HepG2 (cell line): Measurements from ENCODE around the gene ZNF780B. TPM values are rescaled to one million over a fixed set of nuclear protein-coding genes. Genes with fewer than 3 reads are reported as not detected.
A peak's percentile ranks its signal among the peaks of the same experiment; 100 is the strongest.

ENCODE experiments used
- CBX2 ChIP-seq, 2 experiments: fragments of 200-600 bp in 1 of 2; sonication (generic); formaldehyde crosslinking in 1 of 2; IDR thresholded peaks; 2 replicates each; pipeline versions ENCODE4 v1.7.0 to v1.8.1; 2018 to 2022; ENCODE audit warnings: low read depth in 2 of 2, low read length in 1 of 2, mild to moderate bottlenecking in 1 of 2, missing genetic modification reagents in 1 of 2
- FOXA1 ChIP-seq, 2 experiments: fragments of 450-650 bp in 1 of 2; sonication (generic) in 1 of 2; formaldehyde crosslinking in 1 of 2; IDR thresholded peaks; 2 replicates each; pipeline versions ENCODE4 v1.4.0 to v1.6.1; 2016 to 2020; ENCODE audit warnings: missing genetic modification reagents in 1 of 2
- HHEX ChIP-seq: IDR thresholded peaks from 2 replicates; pipeline ENCODE4 v1.6.1; 2016; ENCODE audit warnings: control low read depth
- KDM2A ChIP-seq: sonication (generic); formaldehyde crosslinking; IDR thresholded peaks from 2 replicates; pipeline ENCODE4 v1.4.0; 2020; ENCODE audit warnings: low read depth, missing genetic modification reagents, borderline replicate concordance
- KLF13 ChIP-seq: sonication (generic); formaldehyde crosslinking; IDR thresholded peaks from 2 replicates; pipeline ENCODE4 v1.4.0; 2020; ENCODE audit warnings: mild to moderate bottlenecking, missing genetic modification reagents
- MTA1 ChIP-seq: sonication (generic); formaldehyde crosslinking; IDR thresholded peaks from 2 replicates; pipeline ENCODE4 v1.4.0; 2020; ENCODE audit warnings: missing genetic modification reagents, mild to moderate bottlenecking, borderline replicate concordance
- MXD1 ChIP-seq: sonication (generic); formaldehyde crosslinking; IDR thresholded peaks from 2 replicates; pipeline ENCODE4 v1.4.0; 2020; ENCODE audit warnings: mild to moderate bottlenecking, missing genetic modification reagents
- NR2F2 ChIP-seq: IDR thresholded peaks from 2 replicates; pipeline ENCODE4 v1.6.1; 2012; ENCODE audit warnings: low read depth, inconsistent platforms, borderline replicate concordance
- PATZ1 ChIP-seq: sonication (generic); formaldehyde crosslinking; IDR thresholded peaks from 2 replicates; pipeline ENCODE4 v1.4.0; 2020; ENCODE audit warnings: missing genetic modification reagents
- PBX3 ChIP-seq: sonication (generic); formaldehyde crosslinking; IDR thresholded peaks from 2 replicates; pipeline ENCODE4 v1.8.1; 2023; ENCODE audit warnings: missing genetic modification reagents, inconsistent platforms, borderline replicate concordance
- PHF5A ChIP-seq: IDR thresholded peaks from one replicate; pipeline ENCODE4 v1.6.1; 2018; ENCODE audit warnings: low read depth, missing genetic modification reagents; ENCODE audit not compliant: unreplicated experiment
- PHF8 ChIP-seq: sonication (generic); formaldehyde crosslinking; IDR thresholded peaks from 2 replicates; pipeline ENCODE4 v1.5.0; 2020; ENCODE audit warnings: missing genetic modification reagents
- POLR2AphosphoS5 ChIP-seq: IDR thresholded peaks from 2 replicates; pipeline ENCODE4 v1.6.1; 2012; ENCODE audit warnings: low read depth, low read length
- SP1 ChIP-seq, 2 experiments: fragments of 450-650 bp in 1 of 2; sonication (generic) in 1 of 2; formaldehyde crosslinking in 1 of 2; IDR thresholded peaks; 2 replicates each; pipeline versions ENCODE4 v1.4.0 to v1.6.1; 2016 to 2020; ENCODE audit warnings: missing genetic modification reagents in 1 of 2
- U2AF1 ChIP-seq: fragments of 200-400 bp; formaldehyde crosslinking; optimal IDR thresholded peaks from 2 replicates; pipeline ENCODE3; 2017; ENCODE audit warnings: mild to moderate bottlenecking, low read depth, low read length
- ZBTB10 ChIP-seq: sonication (generic); formaldehyde crosslinking; IDR thresholded peaks from 2 replicates; pipeline ENCODE4 v1.4.0; 2020; ENCODE audit warnings: missing genetic modification reagents, borderline replicate concordance
- ZNF205 ChIP-seq: IDR thresholded peaks from 2 replicates; pipeline ENCODE4 v1.6.1; 2018; ENCODE audit warnings: missing biosample characterization, missing genetic modification reagents
- ZNF251 ChIP-seq: sonication (generic); formaldehyde crosslinking; IDR thresholded peaks from 2 replicates; pipeline ENCODE4 v1.9.0; 2021; ENCODE audit warnings: mild to moderate bottlenecking, missing genetic modification reagents
- ZNF563 ChIP-seq: sonication (generic); formaldehyde crosslinking; IDR thresholded peaks from 2 replicates; pipeline ENCODE4 v1.8.0; 2022; ENCODE audit warnings: mild to moderate bottlenecking, moderate library complexity, missing genetic modification reagents
- ZNF724P ChIP-seq: sonication (generic); formaldehyde crosslinking; IDR thresholded peaks from 2 replicates; pipeline ENCODE4 v1.8.0; 2022; ENCODE audit warnings: missing genetic modification reagents, borderline replicate concordance
- ZNF749 ChIP-seq: sonication (generic); formaldehyde crosslinking; IDR thresholded peaks from 2 replicates; pipeline ENCODE4 v1.8.0; 2022; ENCODE audit warnings: mild to moderate bottlenecking, missing genetic modification reagents, moderate library complexity, borderline replicate concordance
- ZSCAN30 ChIP-seq: sonication (generic); formaldehyde crosslinking; IDR thresholded peaks from 2 replicates; pipeline ENCODE4 v1.5.0; 2020; ENCODE audit warnings: mild to moderate bottlenecking, missing genetic modification reagents
- polyA plus RNA-seq, 8 experiments: library from polyadenylated mRNA; depleted of rRNA in 3 of 8; stranded (reverse) in 7 of 8; unstranded in 1 of 8; fragments of >200 nt; fragmentation: Illumina TruSeq in 4 of 8; extraction: Trizol in 4 of 8; gene quantifications; 2 replicates each; pipeline versions ENCODE4 v1.2.1 to v1.2.3, GENCODE V29; 2011 to 2016; ENCODE audit warnings: low read depth in 4 of 8, missing spikeins in 1 of 8, mixed read lengths in 1 of 8; ENCODE audit not compliant: insufficient read depth in 1 of 8
- total RNA-seq, 5 experiments: library from RNA; depleted of rRNA; stranded (reverse); fragments of >200 nt; fragmentation: Illumina TruSeq; extraction: Trizol; gene quantifications; 2 replicates each; pipeline ENCODE4 v1.2.3, GENCODE V29; 2016; ENCODE audit warnings: low read depth in 1 of 5

ZNF780B gene
- total and polyA plus RNA-seq, 2 of the 13 experiments (the other 11 are each of a cell fraction or from before 2014, with no cell fraction given): 6.6 to 21.9 TPM

- no peak for TF ChIP-seq ZNF749 (CRISPR knock-in tag)
- TF ChIP-seq PBX3 (CRISPR knock-in tag): no peak
- peak; percentile 83 for TF ChIP-seq KDM2A (CRISPR knock-in tag)
- peak; percentile 97 for TF ChIP-seq PHF8 (CRISPR knock-in tag)
- TF ChIP-seq SP1 (IDR thresholded peaks at IDR 0.05): no peak
- TF ChIP-seq SP1 (CRISPR knock-in tag; IDR thresholded peaks at IDR 0.05): no peak; the same call in 1 of the 2 replicates
- TF ChIP-seq ZNF724P (CRISPR knock-in tag): no peak; the same call in 1 of the 2 replicates
- TF ChIP-seq FOXA1 (IDR thresholded peaks at IDR 0.05): no peak
- TF ChIP-seq FOXA1 (CRISPR knock-in tag; IDR thresholded peaks at IDR 0.05): no peak; the same call in 1 of the 2 replicates
- peak; percentile 68; the same call in 1 of the 2 replicates for TF ChIP-seq MXD1 (CRISPR knock-in tag)
- no peak for TF ChIP-seq ZSCAN30 (CRISPR knock-in tag)
- TF ChIP-seq U2AF1: no peak
- peak; percentile 14; the same call in 1 of the 2 replicates for TF ChIP-seq ZNF205 (CRISPR knock-in tag)
- TF ChIP-seq POLR2AphosphoS5: peak; percentile 90
- TF ChIP-seq NR2F2: no peak
- TF ChIP-seq PHF5A (CRISPR knock-in tag): no peak
- no peak for TF ChIP-seq CBX2 (IDR thresholded peaks at IDR 0.05; ENCODE audit: low read depth, low read length)
- no peak for TF ChIP-seq CBX2 (CRISPR knock-in tag; IDR thresholded peaks at IDR 0.05; ENCODE audit: low read depth)
- TF ChIP-seq ZNF251: no peak
- 0 out of 2 replicates have a peak, but pooled peaks have one; percentile 51 for TF ChIP-seq KLF13 (CRISPR knock-in tag)
- TF ChIP-seq PATZ1 (CRISPR knock-in tag): no peak; the same call in 1 of the 2 replicates
- TF ChIP-seq ZNF563 (CRISPR knock-in tag): no peak; the same call in 1 of the 2 replicates
- peak; percentile 44; the same call in 1 of the 2 replicates for TF ChIP-seq MTA1 (CRISPR knock-in tag)
- no peak for TF ChIP-seq HHEX
- peak; percentile 29; the same call in 1 of the 2 replicates for TF ChIP-seq ZBTB10 (CRISPR knock-in tag)
These were observed 59.0 kb downstream of the ZNF780B start, which contains the start of gene ZNF546 (continued) for GRCh38 chr19:39996811-39997637.
